ENCODE data around the gene TSHZ1.

GRCh38 chr18:75280427-75281280 lies 70.1 kb downstream of the TSHZ1 start:
- TF ChIP-seq, protein P1, sequence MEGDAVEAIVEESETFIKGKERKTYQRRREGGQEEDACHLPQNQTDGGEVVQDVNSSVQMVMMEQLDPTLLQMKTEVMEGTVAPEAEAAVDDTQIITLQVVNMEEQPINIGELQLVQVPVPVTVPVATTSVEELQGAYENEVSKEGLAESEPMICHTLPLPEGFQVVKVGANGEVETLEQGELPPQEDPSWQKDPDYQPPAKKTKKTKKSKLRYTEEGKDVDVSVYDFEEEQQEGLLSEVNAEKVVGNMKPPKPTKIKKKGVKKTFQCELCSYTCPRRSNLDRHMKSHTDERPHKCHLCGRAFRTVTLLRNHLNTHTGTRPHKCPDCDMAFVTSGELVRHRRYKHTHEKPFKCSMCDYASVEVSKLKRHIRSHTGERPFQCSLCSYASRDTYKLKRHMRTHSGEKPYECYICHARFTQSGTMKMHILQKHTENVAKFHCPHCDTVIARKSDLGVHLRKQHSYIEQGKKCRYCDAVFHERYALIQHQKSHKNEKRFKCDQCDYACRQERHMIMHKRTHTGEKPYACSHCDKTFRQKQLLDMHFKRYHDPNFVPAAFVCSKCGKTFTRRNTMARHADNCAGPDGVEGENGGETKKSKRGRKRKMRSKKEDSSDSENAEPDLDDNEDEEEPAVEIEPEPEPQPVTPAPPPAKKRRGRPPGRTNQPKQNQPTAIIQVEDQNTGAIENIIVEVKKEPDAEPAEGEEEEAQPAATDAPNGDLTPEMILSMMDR (IDR thresholded peaks at IDR 0.05; ENCODE audit: low read length): no peak
- no peak for TF ChIP-seq EZH2 (IDR thresholded peaks at IDR 0.05; ENCODE audit: borderline replicate concordance, low read length)
